Neural progenitor cell (in vitro differentiated cells): ENCODE measurements around the gene KRT222. TPM values are rescaled to one million over a fixed set of nuclear protein-coding genes. Genes with fewer than 3 reads are reported as not detected.

ENCODE experiments used
- DNase-seq: peaks from one replicate; pipeline ENCODE4 v3.0.0-alpha.2; 2016; ENCODE audit warnings: low spot score
- H2AFZ ChIP-seq: fragments of 200-600 bp; sonication (generic); replicated peaks from 2 replicates; pipeline ENCODE4 v1.6.1; 2016; ENCODE audit warnings: antibody characterized with exemption
- H3F3A ChIP-seq: fragments of 200-600 bp; sonication (generic); 2 replicates; pipeline ENCODE4 v1.6.1; 2016; ENCODE audit warnings: antibody characterized with exemption, low read depth
- H3K27ac ChIP-seq: fragments of 200-600 bp; sonication (generic); 2 replicates; pipeline ENCODE4 v1.5.1; 2016; ENCODE audit warnings: mild to moderate bottlenecking
- H3K27me3 ChIP-seq: fragments of 200-600 bp; sonication (generic); 2 replicates; pipeline ENCODE4 v1.6.1; 2016; ENCODE audit warnings: mild to moderate bottlenecking, moderate library complexity
- H3K36me3 ChIP-seq: fragments of 200-600 bp; sonication (generic); 2 replicates; pipeline ENCODE4 v1.5.1; 2016
- H3K4me1 ChIP-seq: fragments of 200-600 bp; sonication (generic); 2 replicates; pipeline ENCODE4 v1.6.1; 2016; ENCODE audit warnings: mixed run types
- H3K4me2 ChIP-seq: fragments of 200-600 bp; sonication (generic); 2 replicates; pipeline ENCODE4 v1.6.1; 2016
- H3K4me3 ChIP-seq: fragments of 200-600 bp; sonication (generic); 2 replicates; pipeline ENCODE4 v1.5.1; 2016
- H3K79me2 ChIP-seq: fragments of 200-600 bp; sonication (generic); 2 replicates; pipeline ENCODE4 v1.6.1; 2016; ENCODE audit warnings: low read depth
- H3K9ac ChIP-seq: fragments of 200-600 bp; sonication (generic); 2 replicates; pipeline ENCODE4 v1.6.1; 2016
- H3K9me3 ChIP-seq: fragments of 200-600 bp; sonication (generic); 2 replicates; pipeline ENCODE4 v1.5.1; 2016; ENCODE audit warnings: low read depth
- H4K20me1 ChIP-seq: fragments of 200-600 bp; sonication (generic); 2 replicates; pipeline ENCODE4 v1.6.1; 2016; ENCODE audit warnings: low read depth
- H3K27ac Mint-ChIP-seq: 3 replicates; pipeline ENCODE4 v1.8.0; 2021; ENCODE audit warnings: mixed read lengths
- H3K27me3 Mint-ChIP-seq: 2 replicates; pipeline ENCODE4 v1.8.0; 2022; ENCODE audit warnings: low read depth, mild to moderate bottlenecking, inconsistent platforms, moderate library complexity, mixed read lengths; ENCODE audit not compliant: insufficient read depth
- H3K36me3 Mint-ChIP-seq: 3 replicates; pipeline ENCODE4 v1.8.0; 2021; ENCODE audit warnings: mixed read lengths
- H3K4me1 Mint-ChIP-seq: 3 replicates; pipeline ENCODE4 v1.8.0; 2021; ENCODE audit warnings: mixed read lengths
- H3K4me3 Mint-ChIP-seq: 3 replicates; pipeline ENCODE4 v1.8.0; 2021; ENCODE audit warnings: mild to moderate bottlenecking, moderate library complexity, mixed read lengths
- H3K9me3 Mint-ChIP-seq: 3 replicates; pipeline ENCODE4 v1.8.0; 2020; ENCODE audit warnings: mixed read lengths
- EZH2 ChIP-seq: fragments of 200-600 bp; sonication (generic); IDR thresholded peaks from 2 replicates; pipeline ENCODE4 v1.6.1; 2017; ENCODE audit warnings: antibody characterized with exemption, mild to moderate bottlenecking, moderate library complexity
- EZH2phosphoT487 ChIP-seq: fragments of 200-600 bp; sonication (generic); IDR thresholded peaks from 2 replicates; pipeline ENCODE4 v1.6.1; 2017; ENCODE audit warnings: antibody characterized with exemption
- total RNA-seq: library from RNA; depleted of rRNA; stranded (reverse); fragments of >200 nt; gene quantifications from 2 replicates; pipeline ENCODE4 v1.2.3, GENCODE V29; 2015; ENCODE audit warnings: low replicate concordance
- TF ChIP-seq, protein P1 (sequence below): fragments of 200-600 bp; sonication (generic); IDR thresholded peaks from 2 replicates; pipeline ENCODE4 v1.5.1; 2017; ENCODE audit warnings: antibody characterized with exemption, mild to moderate bottlenecking

The KRT222 gene
- total RNA-seq, 1 donor from 2014 or later, result 0.39 TPM

- Histone ChIP-seq H2AFZ (peak overlapping the region; percentile 47), H3K27ac (no peak overlapping the region), H3F3A (no peaks in the 10 kb centered on the region), H4K20me1 (no peaks in the 10 kb centered on the region), H3K9ac (no peak overlapping the region), H3K9me3 (no peaks in the 10 kb centered on the region), H3K4me3 (no peak overlapping the region), H3K4me2 (no peak overlapping the region), H3K27me3 (peaks cover 10% of the 10 kb centered on the region), H3K4me1 (no peaks in the 10 kb centered on the region), H3K79me2 (no peaks in the 10 kb centered on the region), H3K36me3 (no peaks in the 10 kb centered on the region)
- no peak for DNase-seq
- H3K27ac Mint-ChIP-seq, result no peak overlapping the region
- peaks cover 2% of the 10 kb centered on the region for H3K4me1 Mint-ChIP-seq
- H3K9me3 Mint-ChIP-seq, result no peaks in the 10 kb centered on the region
- H3K36me3 Mint-ChIP-seq, result no peaks in the 10 kb centered on the region
- peaks cover 2% of the 10 kb centered on the region for H3K27me3 Mint-ChIP-seq
- H3K4me3 Mint-ChIP-seq, result no peak overlapping the region
- no peak for TF ChIP-seq EZH2phosphoT487
- TF ChIP-seq EZH2, result no peak
- TF ChIP-seq, protein P1, sequence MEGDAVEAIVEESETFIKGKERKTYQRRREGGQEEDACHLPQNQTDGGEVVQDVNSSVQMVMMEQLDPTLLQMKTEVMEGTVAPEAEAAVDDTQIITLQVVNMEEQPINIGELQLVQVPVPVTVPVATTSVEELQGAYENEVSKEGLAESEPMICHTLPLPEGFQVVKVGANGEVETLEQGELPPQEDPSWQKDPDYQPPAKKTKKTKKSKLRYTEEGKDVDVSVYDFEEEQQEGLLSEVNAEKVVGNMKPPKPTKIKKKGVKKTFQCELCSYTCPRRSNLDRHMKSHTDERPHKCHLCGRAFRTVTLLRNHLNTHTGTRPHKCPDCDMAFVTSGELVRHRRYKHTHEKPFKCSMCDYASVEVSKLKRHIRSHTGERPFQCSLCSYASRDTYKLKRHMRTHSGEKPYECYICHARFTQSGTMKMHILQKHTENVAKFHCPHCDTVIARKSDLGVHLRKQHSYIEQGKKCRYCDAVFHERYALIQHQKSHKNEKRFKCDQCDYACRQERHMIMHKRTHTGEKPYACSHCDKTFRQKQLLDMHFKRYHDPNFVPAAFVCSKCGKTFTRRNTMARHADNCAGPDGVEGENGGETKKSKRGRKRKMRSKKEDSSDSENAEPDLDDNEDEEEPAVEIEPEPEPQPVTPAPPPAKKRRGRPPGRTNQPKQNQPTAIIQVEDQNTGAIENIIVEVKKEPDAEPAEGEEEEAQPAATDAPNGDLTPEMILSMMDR, result no peak
Observed at GRCh38 chr17:40671282-40671681, 6.3 kb upstream of the KRT222 start.

DNA sequence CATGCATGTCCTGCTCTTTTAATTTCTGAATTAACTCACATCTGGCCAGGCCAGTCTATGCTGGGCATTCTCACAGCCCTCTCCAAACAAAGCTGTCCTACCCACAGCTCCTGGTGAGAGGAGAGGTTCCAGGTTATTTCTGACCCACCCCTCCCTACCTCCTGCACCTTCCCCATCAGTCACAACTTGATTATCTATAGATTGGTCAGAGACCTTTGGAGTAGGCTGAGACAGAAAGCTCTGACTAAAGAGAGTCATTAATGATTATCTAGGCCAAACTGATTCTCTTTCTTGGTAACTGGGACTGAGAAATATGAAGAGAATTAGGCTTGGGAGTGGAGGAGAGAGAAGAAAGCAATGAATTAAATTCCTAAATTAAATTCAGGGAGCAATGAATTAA is 1.4 kb upstream of the KRT222 start:
- H3K79me2 ChIP-seq, result no peaks in the 10 kb centered on the region
- no peak overlapping the region for H3K4me3 ChIP-seq
- no peaks in the 10 kb centered on the region for H3K27me3 Mint-ChIP-seq
- peak overlapping the region; percentile 20 for H2AFZ ChIP-seq
- H3K4me3 Mint-ChIP-seq, result no peak overlapping the region
- H4K20me1 ChIP-seq, result no peaks in the 10 kb centered on the region
- H3K27ac Mint-ChIP-seq, result no peak overlapping the region
- DNase-seq, result no peak
- no peaks in the 10 kb centered on the region for H3K36me3 Mint-ChIP-seq
- H3K4me1 Mint-ChIP-seq, result peaks cover 13% of the 10 kb centered on the region
- H3K27me3 ChIP-seq, result peaks cover 7% of the 10 kb centered on the region
- no peaks in the 10 kb centered on the region for H3K9me3 ChIP-seq
- TF ChIP-seq EZH2phosphoT487, result no peak
- TF ChIP-seq, protein P1, result no peak
- TF ChIP-seq EZH2, result no peak
- peaks cover 8% of the 10 kb centered on the region for H3K4me1 ChIP-seq
- no peaks in the 10 kb centered on the region for H3F3A ChIP-seq
- no peak overlapping the region for H3K4me2 ChIP-seq
- no peak overlapping the region for H3K27ac ChIP-seq
- H3K9me3 Mint-ChIP-seq, result no peaks in the 10 kb centered on the region
- H3K36me3 ChIP-seq, result no peaks in the 10 kb centered on the region
- H3K9ac ChIP-seq, result no peak overlapping the region

GRCh38 chr17:40663252-40663651 is 1.7 kb downstream of the KRT222 start:
- H3K79me2 ChIP-seq, result no peaks in the 10 kb centered on the region
- no peaks in the 10 kb centered on the region for H3K9me3 Mint-ChIP-seq
- H3K4me3 Mint-ChIP-seq, result no peak overlapping the region
- peaks cover 8% of the 10 kb centered on the region for H3K4me1 ChIP-seq
- H3K9me3 ChIP-seq, result no peaks in the 10 kb centered on the region
- H2AFZ ChIP-seq, result peak overlapping the region; percentile 32
- no peak overlapping the region for H3K4me2 ChIP-seq
- H4K20me1 ChIP-seq, result no peaks in the 10 kb centered on the region
- no peak for DNase-seq
- H3K4me3 ChIP-seq, result no peak overlapping the region
- no peaks in the 10 kb centered on the region for H3K36me3 Mint-ChIP-seq
- H3K27me3 ChIP-seq, result peaks cover 7% of the 10 kb centered on the region
- TF ChIP-seq EZH2, result no peak
- TF ChIP-seq, protein P1, result no peak
- TF ChIP-seq EZH2phosphoT487, result no peak
- H3K27ac ChIP-seq, result no peak overlapping the region
- no peak overlapping the region for H3K9ac ChIP-seq
- no peaks in the 10 kb centered on the region for H3K36me3 ChIP-seq
- H3K27me3 Mint-ChIP-seq, result no peaks in the 10 kb centered on the region
- H3F3A ChIP-seq, result no peaks in the 10 kb centered on the region
- peak overlapping the region; percentile 25 for H3K27ac Mint-ChIP-seq
- peaks cover 13% of the 10 kb centered on the region for H3K4me1 Mint-ChIP-seq
